HepG2 (cell line): ENCODE results near the gene PDLIM5.

Experiments used
- MTA1 ChIP-seq: sonication (generic); formaldehyde crosslinking; IDR thresholded peaks from 2 replicates; pipeline ENCODE4 v1.4.0; 2020; ENCODE audit warnings: missing genetic modification reagents, mild to moderate bottlenecking, borderline replicate concordance
- POLR2A ChIP-seq, 2 experiments: IDR thresholded peaks; 2 replicates each; pipeline ENCODE4 v1.6.1; 2011; ENCODE audit warnings: low read depth in 2 of 2, low read length in 2 of 2, mild to moderate bottlenecking in 1 of 2, moderate library complexity in 1 of 2; ENCODE audit not compliant: insufficient read depth in 1 of 2
- POLR2AphosphoS5 ChIP-seq: IDR thresholded peaks from 2 replicates; pipeline ENCODE4 v1.6.1; 2012; ENCODE audit warnings: low read depth, low read length
- TCF7L2 ChIP-seq: IDR thresholded peaks from 2 replicates; pipeline ENCODE4 v1.6.1; 2011; ENCODE audit warnings: mild to moderate bottlenecking, low read depth, low read length, moderate library complexity
- ZNF225 ChIP-seq: sonication (generic); formaldehyde crosslinking; IDR thresholded peaks from 2 replicates; pipeline ENCODE4 v1.4.0; 2020; ENCODE audit warnings: mild to moderate bottlenecking, missing genetic modification reagents
- TF ChIP-seq, protein P1 (sequence below): sonication (generic); formaldehyde crosslinking; IDR thresholded peaks from 2 replicates; pipeline ENCODE4 v1.4.0; 2020; ENCODE audit warnings: missing genetic modification reagents
- TF ChIP-seq, protein P2 (sequence below): sonication (generic); formaldehyde crosslinking; IDR thresholded peaks from 2 replicates; pipeline ENCODE4 v1.5.0; 2020; ENCODE audit warnings: mild to moderate bottlenecking, missing genetic modification reagents, moderate library complexity
- TF ChIP-seq, protein P3 (sequence below): sonication (generic); formaldehyde crosslinking; IDR thresholded peaks from 2 replicates; pipeline ENCODE4 v1.4.0; 2020; ENCODE audit warnings: missing genetic modification reagents, mild to moderate bottlenecking, borderline replicate concordance
- TF ChIP-seq, protein P4 (sequence below): sonication (generic); formaldehyde crosslinking; IDR thresholded peaks from 2 replicates; pipeline ENCODE4 v1.4.0; 2020; ENCODE audit warnings: missing genetic modification reagents, borderline replicate concordance

DNA sequence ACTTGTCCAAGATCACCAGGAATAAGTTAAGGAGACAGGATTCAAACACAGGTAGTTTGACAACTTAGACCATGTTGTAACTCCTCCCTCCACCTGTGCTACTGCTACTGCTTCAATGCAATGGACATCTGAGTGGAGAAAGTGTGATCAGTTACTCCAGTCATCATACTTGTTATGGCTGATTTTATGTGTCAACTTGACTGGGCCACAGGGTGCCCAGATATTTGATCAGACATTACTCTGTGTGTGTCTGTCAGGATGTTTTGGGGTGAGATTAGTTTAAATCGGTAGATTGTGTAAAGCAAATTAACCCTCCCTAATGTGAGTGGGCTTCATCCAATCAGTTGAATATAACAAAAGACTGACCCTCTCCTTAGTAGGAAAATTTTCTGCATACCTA, 34.8 kb upstream of the PDLIM5 start:
- TF ChIP-seq, protein P1, sequence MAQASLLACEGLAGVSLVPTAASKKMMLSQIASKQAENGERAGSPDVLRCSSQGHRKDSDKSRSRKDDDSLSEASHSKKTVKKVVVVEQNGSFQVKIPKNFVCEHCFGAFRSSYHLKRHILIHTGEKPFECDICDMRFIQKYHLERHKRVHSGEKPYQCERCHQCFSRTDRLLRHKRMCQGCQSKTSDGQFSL (CRISPR knock-in tag) = no peak
- TF ChIP-seq, protein P2, sequence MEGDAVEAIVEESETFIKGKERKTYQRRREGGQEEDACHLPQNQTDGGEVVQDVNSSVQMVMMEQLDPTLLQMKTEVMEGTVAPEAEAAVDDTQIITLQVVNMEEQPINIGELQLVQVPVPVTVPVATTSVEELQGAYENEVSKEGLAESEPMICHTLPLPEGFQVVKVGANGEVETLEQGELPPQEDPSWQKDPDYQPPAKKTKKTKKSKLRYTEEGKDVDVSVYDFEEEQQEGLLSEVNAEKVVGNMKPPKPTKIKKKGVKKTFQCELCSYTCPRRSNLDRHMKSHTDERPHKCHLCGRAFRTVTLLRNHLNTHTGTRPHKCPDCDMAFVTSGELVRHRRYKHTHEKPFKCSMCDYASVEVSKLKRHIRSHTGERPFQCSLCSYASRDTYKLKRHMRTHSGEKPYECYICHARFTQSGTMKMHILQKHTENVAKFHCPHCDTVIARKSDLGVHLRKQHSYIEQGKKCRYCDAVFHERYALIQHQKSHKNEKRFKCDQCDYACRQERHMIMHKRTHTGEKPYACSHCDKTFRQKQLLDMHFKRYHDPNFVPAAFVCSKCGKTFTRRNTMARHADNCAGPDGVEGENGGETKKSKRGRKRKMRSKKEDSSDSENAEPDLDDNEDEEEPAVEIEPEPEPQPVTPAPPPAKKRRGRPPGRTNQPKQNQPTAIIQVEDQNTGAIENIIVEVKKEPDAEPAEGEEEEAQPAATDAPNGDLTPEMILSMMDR (CRISPR knock-in tag) = no peak
- TF ChIP-seq, protein P3, sequence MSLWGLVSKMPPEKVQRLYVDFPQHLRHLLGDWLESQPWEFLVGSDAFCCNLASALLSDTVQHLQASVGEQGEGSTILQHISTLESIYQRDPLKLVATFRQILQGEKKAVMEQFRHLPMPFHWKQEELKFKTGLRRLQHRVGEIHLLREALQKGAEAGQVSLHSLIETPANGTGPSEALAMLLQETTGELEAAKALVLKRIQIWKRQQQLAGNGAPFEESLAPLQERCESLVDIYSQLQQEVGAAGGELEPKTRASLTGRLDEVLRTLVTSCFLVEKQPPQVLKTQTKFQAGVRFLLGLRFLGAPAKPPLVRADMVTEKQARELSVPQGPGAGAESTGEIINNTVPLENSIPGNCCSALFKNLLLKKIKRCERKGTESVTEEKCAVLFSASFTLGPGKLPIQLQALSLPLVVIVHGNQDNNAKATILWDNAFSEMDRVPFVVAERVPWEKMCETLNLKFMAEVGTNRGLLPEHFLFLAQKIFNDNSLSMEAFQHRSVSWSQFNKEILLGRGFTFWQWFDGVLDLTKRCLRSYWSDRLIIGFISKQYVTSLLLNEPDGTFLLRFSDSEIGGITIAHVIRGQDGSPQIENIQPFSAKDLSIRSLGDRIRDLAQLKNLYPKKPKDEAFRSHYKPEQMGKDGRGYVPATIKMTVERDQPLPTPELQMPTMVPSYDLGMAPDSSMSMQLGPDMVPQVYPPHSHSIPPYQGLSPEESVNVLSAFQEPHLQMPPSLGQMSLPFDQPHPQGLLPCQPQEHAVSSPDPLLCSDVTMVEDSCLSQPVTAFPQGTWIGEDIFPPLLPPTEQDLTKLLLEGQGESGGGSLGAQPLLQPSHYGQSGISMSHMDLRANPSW (CRISPR knock-in tag) = no peak
- TF ChIP-seq, protein P4, sequence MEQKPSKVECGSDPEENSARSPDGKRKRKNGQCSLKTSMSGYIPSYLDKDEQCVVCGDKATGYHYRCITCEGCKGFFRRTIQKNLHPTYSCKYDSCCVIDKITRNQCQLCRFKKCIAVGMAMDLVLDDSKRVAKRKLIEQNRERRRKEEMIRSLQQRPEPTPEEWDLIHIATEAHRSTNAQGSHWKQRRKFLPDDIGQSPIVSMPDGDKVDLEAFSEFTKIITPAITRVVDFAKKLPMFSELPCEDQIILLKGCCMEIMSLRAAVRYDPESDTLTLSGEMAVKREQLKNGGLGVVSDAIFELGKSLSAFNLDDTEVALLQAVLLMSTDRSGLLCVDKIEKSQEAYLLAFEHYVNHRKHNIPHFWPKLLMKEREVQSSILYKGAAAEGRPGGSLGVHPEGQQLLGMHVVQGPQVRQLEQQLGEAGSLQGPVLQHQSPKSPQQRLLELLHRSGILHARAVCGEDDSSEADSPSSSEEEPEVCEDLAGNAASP (CRISPR knock-in tag) = no peak
- TF ChIP-seq ZNF225 (CRISPR knock-in tag) (no peak), POLR2A (IDR thresholded peaks at IDR 0.05; ENCODE audit: insufficient read depth in 1 of 2, low read depth in 2 of 2, low read length in 2 of 2) (no peak), TCF7L2 (no peak), MTA1 (CRISPR knock-in tag) (no peak), POLR2AphosphoS5 (no peak)
